ENCODE measurements around the gene RNU1-1. TPM values are rescaled to one million over a fixed set of nuclear protein-coding genes. Genes with fewer than 3 reads are reported as not detected.
"Not testable (repeated sequence)": the region's sequence is repeated elsewhere in the genome, so short reads cannot be mapped to it uniquely, and the experiment has no call there.

The RNU1-1 gene
- total and polyA plus RNA-seq, 11 donors = 364 to 3,776 (median 2,470) TPM; not detected in 4

- not testable (repeated sequence) for DNase-seq, H3K9me3 ChIP-seq, H3K27me3 ChIP-seq, H3K4me3 ChIP-seq, H3K4me1 ChIP-seq, H3K27ac ChIP-seq, ATAC-seq
- intact Hi-C loops (cut with DNase I) = loop anchor here in 3 of 10 donors (10.0 kb wide), 2 partner anchors 48 to 118 kb away; partner anchors contain the start of gene NECAP2 (in 3 of the 3)
- peaks cover 0 to 20% (median 9%) of the 10 kb centered on the region in 9 donors for H3K36me3 ChIP-seq
- 88 to 91% (median 91%) methylated on average over 7 of the region's 7 CpGs for WGBS, 4 donors
Observed at GRCh38 chr1:16492937-16493336, 21.1 kb downstream of the RNU1-1 start.

- no peak for ATAC-seq
- Histone ChIP-seq H3K27me3 (no peaks in the 10 kb centered on the region), H3K9me3 (no peaks in the 10 kb centered on the region), H3K4me3 (no peak overlapping the region), H3K27ac (no peak overlapping the region), H3K36me3 (peaks cover 0 to 29% (median 19%) of the 10 kb centered on the region in 9 donors), H3K4me1 (no peaks in the 10 kb centered on the region)
- intact Hi-C loops (cut with DNase I) = loop anchor here in 3 of 10 donors (10.0 kb wide), 2 partner anchors 46 to 116 kb away; partner anchors contain the start of gene NECAP2 (in 3 of the 3)
- DNase-seq = no peak
- WGBS, 4 donors = 84 to 91% (median 85%) methylated on average over 9 of the region's 9 CpGs
- TF ChIP-seq CTCF (IDR thresholded peaks at IDR 0.05) (no peak), POLR2A (IDR thresholded peaks at IDR 0.05) (no peak)
Observed at GRCh38 chr1:16491056-16491675, 22.9 kb downstream of the RNU1-1 start.

- H3K4me3 ChIP-seq, H3K27me3 ChIP-seq, DNase-seq, H3K9me3 ChIP-seq, H3K4me1 ChIP-seq, H3K27ac ChIP-seq, ATAC-seq: not testable (repeated sequence)
- intact Hi-C loops (cut with DNase I) = loop anchor here in 1 of 10 donors (10.0 kb wide), 1 partner anchor 65 kb away; no protein-coding TSS in a partner anchor
- H3K36me3 ChIP-seq = peaks cover 0 to 48% (median 37%) of the 10 kb centered on the region in 9 donors
- WGBS, 4 donors = 90 to 95% (median 92%) methylated on average over 9 of the region's 9 CpGs
Observed at GRCh38 chr1:16489195-16489880, 24.7 kb downstream of the RNU1-1 start.

- not testable (repeated sequence) for H3K9me3 ChIP-seq, ATAC-seq
- peaks cover 0 to 67% (median 52%) of the 10 kb centered on the region in 9 donors for H3K36me3 ChIP-seq
Observed at GRCh38 chr1:16487011-16487410, 27.1 kb downstream of the RNU1-1 start.

GRCh38 chr1:16486316-16486715, 27.8 kb downstream of the RNU1-1 start:
- H3K4me3 ChIP-seq, H3K27ac ChIP-seq, DNase-seq, ATAC-seq, H3K4me1 ChIP-seq, H3K27me3 ChIP-seq, H3K9me3 ChIP-seq: not testable (repeated sequence)
- WGBS, 4 donors = 83 to 93% (median 89%) methylated on average over 6 to 8 of the region's 8 CpGs
- H3K36me3 ChIP-seq = peaks cover 0 to 73% (median 56%) of the 10 kb centered on the region in 9 donors
- intact Hi-C loops (cut with DNase I) = loop anchor here in 1 of 10 donors (10.0 kb wide), 1 partner anchor 62 kb away; no protein-coding TSS in a partner anchor

More at GRCh38 chr1:16487011-16487410, 27.1 kb downstream of the RNU1-1 start:
- H3K4me3 ChIP-seq, H3K27ac ChIP-seq, H3K4me1 ChIP-seq, DNase-seq, H3K27me3 ChIP-seq: not testable (repeated sequence)
- intact Hi-C loops (cut with DNase I) = loop anchor here in 1 of 10 donors (10.0 kb wide), 1 partner anchor 62 kb away; no protein-coding TSS in a partner anchor

- Histone ChIP-seq H3K27ac (no peak overlapping the region), H3K9me3 (no peaks in the 10 kb centered on the region), H3K4me1 (no peaks in the 10 kb centered on the region), H3K4me3 (no peak overlapping the region), H3K27me3 (no peaks in the 10 kb centered on the region), H3K36me3 (peaks cover 0 to 80% (median 68%) of the 10 kb centered on the region in 9 donors)
- WGBS, 4 donors = 92 to 97% (median 94%) methylated on average over 6 of the region's 6 CpGs
- DNase-seq = no peak
- no peak for ATAC-seq
- no peak for TF ChIP-seq CTCF (IDR thresholded peaks at IDR 0.05)
- TF ChIP-seq POLR2A (IDR thresholded peaks at IDR 0.05) = no peak
- intact Hi-C loops (cut with DNase I) = loop anchor here in 1 of 10 donors (10.0 kb wide), 1 partner anchor 60 kb away; no protein-coding TSS in a partner anchor
Observed at GRCh38 chr1:16484931-16485330, 29.2 kb downstream of the RNU1-1 start.

All from heart left ventricle (tissue), 16 donors.